GM19351 (cell line): ENCODE data around the gene EBF4.
"Not testable (repeated sequence)": the region's sequence is repeated elsewhere in the genome, so short reads cannot be mapped to it uniquely, and the experiment has no call there.

Experiments used
- ATAC-seq: cut with Tn5 transposase; IDR thresholded peaks from one replicate; pipeline ENCODE4 v1.9.1; 2021; ENCODE audit warnings: mild to moderate bottlenecking, moderate library complexity; ENCODE audit not compliant: unreplicated experiment

The EBF4 gene

GRCh38 chr20:2755451-2756055, 63.0 kb downstream of the EBF4 start:
- no peak for ATAC-seq

GRCh38 chr20:2756056-2756611, 63.6 kb downstream of the EBF4 start:
- no peak for ATAC-seq

GRCh38 chr20:2757001-2757400, 64.4 kb downstream of the EBF4 start:
- no peak for ATAC-seq

GRCh38 chr20:2757969-2758368, 65.4 kb downstream of the EBF4 start:
- ATAC-seq = no peak

- no peak for ATAC-seq
Measured at GRCh38 chr20:2759143-2759542, 66.6 kb downstream of the EBF4 start.

GRCh38 chr20:2759603-2760296, 67.2 kb downstream of the EBF4 start:
- ATAC-seq = no peak

GRCh38 chr20:2760297-2760951, 67.8 kb downstream of the EBF4 start:
- ATAC-seq = no peak

- ATAC-seq = no peak
Measured at GRCh38 chr20:2760952-2761305, 68.3 kb downstream of the EBF4 start.

GRCh38 chr20:2761885-2762284, 69.3 kb downstream of the EBF4 start:
- no peak for ATAC-seq

GRCh38 chr20:2762578-2763131, 70.1 kb downstream of the EBF4 start:
- ATAC-seq = no peak

GRCh38 chr20:2763186-2763585, 70.6 kb downstream of the EBF4 start:
- ATAC-seq = no peak

- ATAC-seq = no peak
Measured at GRCh38 chr20:2767768-2768631, 75.4 kb downstream of the EBF4 start.

GRCh38 chr20:2768632-2769015, 76.0 kb downstream of the EBF4 start:
- ATAC-seq = no peak

- ATAC-seq = not testable (repeated sequence)
Measured at GRCh38 chr20:2770091-2770490, 77.5 kb downstream of the EBF4 start.

- no peak for ATAC-seq
Measured at GRCh38 chr20:2771631-2772080, 79.1 kb downstream of the EBF4 start.

GRCh38 chr20:2773812-2774211, 81.2 kb downstream of the EBF4 start:
- no peak for ATAC-seq

GRCh38 chr20:2775139-2775538, 82.6 kb downstream of the EBF4 start:
- no peak for ATAC-seq

GRCh38 chr20:2778602-2779321, 86.2 kb downstream of the EBF4 start:
- ATAC-seq = no peak

GRCh38 chr20:2780948-2781347, 88.4 kb downstream of the EBF4 start:
- ATAC-seq = no peak

GRCh38 chr20:2783908-2784566, 91.5 kb downstream of the EBF4 start:
- no peak for ATAC-seq
